ENCODE measurements around the gene PALB2.

- TF ChIP-seq CTCF (conservative IDR thresholded peaks at IDR 0.05; ENCODE audit: low read depth in 2 of 2) (no peak), POLR2AphosphoS5 (IDR thresholded peaks at IDR 0.05; ENCODE audit: low read depth) (no peak)
These were observed 31.2 kb downstream of the PALB2 start for GRCh38 chr16:23609929-23610328.

All from GM23338 (cell line).